Retinal pigment epithelial cell (primary cell): ENCODE results near the gene CANX.
"Not testable (repeated sequence)": the region's sequence is repeated elsewhere in the genome, so short reads cannot be mapped to it uniquely, and the experiment has no call there.

Experiments
- DNase-seq: peaks from one replicate; pipeline ENCODE4 v3.0.0-alpha.2; 2010; ENCODE audit warnings: low read depth
- H3K4me3 ChIP-seq: 2 replicates; pipeline ENCODE4 v1.5.1; 2011; ENCODE audit warnings: mild to moderate bottlenecking, low read length, control low read depth, moderate library complexity
- TF ChIP-seq, protein P1 (sequence below): conservative IDR thresholded peaks from 2 replicates; pipeline ENCODE4 v1.5.1; 2011; ENCODE audit warnings: low read depth, low read length, control low read depth, inconsistent platforms

The CANX gene

DNA sequence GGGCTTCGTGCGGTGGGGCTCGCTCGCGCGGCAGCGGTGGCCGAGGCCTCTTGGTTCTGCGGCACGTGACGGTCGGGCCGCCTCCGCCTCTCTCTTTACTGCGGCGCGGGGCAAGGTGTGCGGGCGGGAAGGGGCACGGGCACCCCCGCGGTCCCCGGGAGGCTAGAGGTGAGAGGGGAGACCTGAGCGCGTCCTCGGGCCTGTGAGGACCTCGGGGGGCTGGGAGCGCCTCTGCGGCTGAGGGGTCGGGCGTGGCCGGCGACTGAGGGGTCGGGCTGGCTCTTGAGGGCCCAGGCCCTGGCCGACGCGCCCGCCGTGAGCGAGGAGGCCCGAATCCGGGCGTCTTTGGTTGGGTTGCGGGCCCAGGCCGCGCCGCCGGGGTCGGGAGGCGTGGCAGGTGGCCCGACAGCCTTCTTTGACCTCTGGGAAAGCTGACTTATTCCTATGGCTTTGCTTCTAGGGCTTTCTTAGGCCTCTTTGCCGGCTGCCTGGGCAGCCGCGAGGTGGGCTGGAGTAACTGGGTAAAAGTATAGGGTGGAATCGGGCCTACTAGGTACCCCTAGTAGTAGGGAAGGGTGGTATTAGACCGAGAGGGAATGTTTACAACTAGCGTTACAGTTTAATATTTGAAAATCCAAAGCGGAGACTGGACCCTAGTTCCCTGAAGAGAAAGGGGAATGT is at the start of gene CANX:
Gene CANX, plus strand, starts transcription at position 33 of the 681 bp plus-strand sequence. CDS start 6,715 bp downstream, outside the sequence.
- TF ChIP-seq, protein P1, sequence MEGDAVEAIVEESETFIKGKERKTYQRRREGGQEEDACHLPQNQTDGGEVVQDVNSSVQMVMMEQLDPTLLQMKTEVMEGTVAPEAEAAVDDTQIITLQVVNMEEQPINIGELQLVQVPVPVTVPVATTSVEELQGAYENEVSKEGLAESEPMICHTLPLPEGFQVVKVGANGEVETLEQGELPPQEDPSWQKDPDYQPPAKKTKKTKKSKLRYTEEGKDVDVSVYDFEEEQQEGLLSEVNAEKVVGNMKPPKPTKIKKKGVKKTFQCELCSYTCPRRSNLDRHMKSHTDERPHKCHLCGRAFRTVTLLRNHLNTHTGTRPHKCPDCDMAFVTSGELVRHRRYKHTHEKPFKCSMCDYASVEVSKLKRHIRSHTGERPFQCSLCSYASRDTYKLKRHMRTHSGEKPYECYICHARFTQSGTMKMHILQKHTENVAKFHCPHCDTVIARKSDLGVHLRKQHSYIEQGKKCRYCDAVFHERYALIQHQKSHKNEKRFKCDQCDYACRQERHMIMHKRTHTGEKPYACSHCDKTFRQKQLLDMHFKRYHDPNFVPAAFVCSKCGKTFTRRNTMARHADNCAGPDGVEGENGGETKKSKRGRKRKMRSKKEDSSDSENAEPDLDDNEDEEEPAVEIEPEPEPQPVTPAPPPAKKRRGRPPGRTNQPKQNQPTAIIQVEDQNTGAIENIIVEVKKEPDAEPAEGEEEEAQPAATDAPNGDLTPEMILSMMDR = no peak
- no peak for DNase-seq
- H3K4me3 ChIP-seq = peak within 1 kb of the TSS; percentile 78

- DNase-seq, H3K4me3 ChIP-seq: not testable (repeated sequence)
These were observed 49.5 kb upstream of the CANX start for GRCh38 chr5:179649166-179649703.

GRCh38 chr5:179650245-179650644 is 48.5 kb upstream of the CANX start:
- DNase-seq, H3K4me3 ChIP-seq: not testable (repeated sequence)

DNA sequence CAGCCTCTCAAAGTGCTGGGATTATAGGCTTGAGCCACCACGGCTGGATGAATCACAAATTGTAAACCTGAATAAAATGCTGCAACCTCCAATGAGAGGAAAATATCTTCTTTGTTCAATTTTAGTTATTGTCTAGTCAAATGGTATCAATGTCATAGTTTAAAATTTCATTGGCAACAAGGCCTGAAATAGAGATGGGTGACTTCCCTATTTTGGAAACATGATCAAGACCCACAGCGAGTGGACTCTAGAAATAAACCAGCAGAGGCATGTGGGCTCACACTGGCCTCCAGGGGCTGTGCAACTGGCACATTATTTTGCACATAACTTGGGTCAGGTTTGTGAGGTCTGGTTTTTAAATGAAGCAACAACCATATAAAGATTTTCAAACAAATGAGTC is 45.6 kb upstream of the CANX start:
- not testable (repeated sequence) for DNase-seq, H3K4me3 ChIP-seq

DNA sequence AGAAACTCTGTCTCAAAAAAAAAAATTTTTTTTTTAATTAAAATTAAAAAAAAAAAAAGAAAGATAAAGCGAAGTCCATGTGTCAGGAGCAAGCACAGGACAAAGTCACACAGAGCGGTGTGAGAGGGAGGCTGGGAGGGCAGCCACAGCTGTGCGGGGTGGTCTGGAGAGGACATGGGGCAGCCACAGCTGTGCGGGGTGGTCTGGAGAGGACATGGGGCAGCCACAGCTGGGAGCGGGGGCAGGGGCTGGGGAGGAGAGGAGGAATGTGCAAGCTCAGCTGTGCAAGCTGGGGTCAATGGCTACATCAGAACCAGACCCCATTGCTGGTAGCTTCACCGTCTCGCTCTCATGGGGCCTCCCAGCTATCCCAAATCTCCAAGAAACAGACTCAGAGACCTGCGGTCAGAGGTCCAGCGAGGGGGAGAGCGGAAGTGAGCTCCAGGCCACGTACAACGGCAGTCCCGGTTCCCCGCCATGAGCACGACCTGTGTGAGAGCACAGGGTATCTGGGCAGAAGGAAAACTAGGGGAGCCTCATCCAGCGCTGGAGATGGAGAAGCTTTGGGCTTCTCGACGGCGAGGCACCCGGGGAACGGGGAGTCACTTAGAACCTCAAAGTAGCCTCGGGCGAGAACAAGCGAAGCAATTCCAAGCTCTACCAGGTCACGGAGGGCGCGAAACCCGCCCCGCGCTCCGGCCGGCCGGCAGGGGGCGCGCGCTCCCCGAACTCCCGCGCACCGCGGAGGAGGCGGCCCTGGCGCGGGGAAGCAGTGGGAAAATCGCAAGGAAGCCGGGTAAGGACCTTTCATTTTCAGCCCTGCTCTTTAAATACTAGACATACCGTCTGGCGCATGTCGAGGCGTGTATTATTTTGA is 41.2 kb upstream of the CANX start:
- H3K4me3 ChIP-seq, DNase-seq: not testable (repeated sequence)

GRCh38 chr5:179658179-179658856 is 40.4 kb upstream of the CANX start:
- DNase-seq = peak; percentile 21
- peak overlapping the region; percentile 58 for H3K4me3 ChIP-seq

- not testable (repeated sequence) for DNase-seq, H3K4me3 ChIP-seq
These were observed 37.1 kb upstream of the CANX start for GRCh38 chr5:179661647-179662046.

- no peak overlapping the region for H3K4me3 ChIP-seq
- DNase-seq = peak; percentile 6
- TF ChIP-seq, protein P1 = peak; percentile 89
These were observed 30.4 kb upstream of the CANX start for GRCh38 chr5:179668391-179668790.

GRCh38 chr5:179678223-179679013 is 20.3 kb upstream of the CANX start:
- TF ChIP-seq, protein P1 = no peak

More at GRCh38 chr5:179678223-179679013, 20.3 kb upstream of the CANX start:
- DNase-seq = peak; percentile 78
- peak overlapping the region; percentile 78 for H3K4me3 ChIP-seq
